ENCODE results near the gene SNX21. TPM values are rescaled to one million over a fixed set of nuclear protein-coding genes. Genes with fewer than 3 reads are reported as not detected.
"Not testable (repeated sequence)": the region's sequence is repeated elsewhere in the genome, so short reads cannot be mapped to it uniquely, and the experiment has no call there.

The SNX21 gene
- total RNA-seq, 2 donors from 2014 or later: 18.0 to 18.8 TPM

- Mint-ChIP-seq H3K9me3 (no peaks in the 10 kb centered on the region), H3K36me3 (ENCODE audit: low read depth) (peaks cover 5% of the 10 kb centered on the region), H3K27ac (no peak overlapping the region), H3K27me3 (ENCODE audit: insufficient read depth) (no peaks in the 10 kb centered on the region), H3K4me1 (peaks cover 18% of the 10 kb centered on the region), H3K4me3 (no peak overlapping the region)
- Histone ChIP-seq H3K9me3 (ENCODE audit: control insufficient read depth, low read length) (no peaks in the 10 kb centered on the region), H3K27me3 (ENCODE audit: control insufficient read depth, insufficient read depth, low read length, poor library complexity, severe bottlenecking) (no peaks in the 10 kb centered on the region), H3K4me1 (ENCODE audit: control insufficient read depth, insufficient read depth, low read length) (peaks cover 3% of the 10 kb centered on the region), H3K4me3 (ENCODE audit: low read length) (no peak overlapping the region), H3K9ac (ENCODE audit: extremely low read depth, low read length, poor library complexity, severe bottlenecking) (no peak overlapping the region), H3K36me3 (ENCODE audit: control insufficient read depth, insufficient read depth, low read length) (peaks cover 16% of the 10 kb centered on the region), H3K27ac (ENCODE audit: low read depth, low read length) (no peak overlapping the region)
- no peak for DNase-seq
- no peak for TF ChIP-seq CTCF (conservative IDR thresholded peaks at IDR 0.05)
- WGBS, 2 experiments (ENCODE audit: insufficient coverage in 1 of 2, insufficient read length in 1 of 2): 77 to 91% methylated on average over 1 of the region's 1 CpG
Measured at GRCh38 chr20:45873409-45874103, 40.0 kb downstream of the SNX21 start.

DNA sequence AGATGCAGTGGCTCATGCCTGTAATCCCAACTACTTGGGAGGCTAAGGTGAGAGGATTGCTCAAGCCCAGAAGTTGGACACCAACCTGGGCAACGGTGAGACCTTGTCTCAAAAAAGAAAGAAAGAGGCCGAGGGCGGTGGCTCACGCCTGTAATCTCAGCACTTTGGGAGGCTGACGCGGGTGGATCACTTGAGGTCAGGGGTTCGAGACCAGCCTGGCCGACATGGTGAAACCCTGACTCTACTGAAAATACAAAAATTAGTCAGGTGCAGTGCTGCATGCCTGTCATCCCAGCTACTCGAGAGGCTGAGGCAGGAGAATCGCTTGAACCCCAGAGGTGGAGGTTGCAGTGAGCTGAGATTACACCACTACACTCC is 40.5 kb downstream of the SNX21 start:
- WGBS, 2 experiments (ENCODE audit: insufficient coverage in 1 of 2, insufficient read length in 1 of 2): 89 to 96% methylated on average over 9 to 10 of the region's 10 CpGs
- H3K4me3 Mint-ChIP-seq; H3K27ac ChIP-seq (ENCODE audit: low read depth, low read length); H3K27me3 Mint-ChIP-seq (ENCODE audit: insufficient read depth); H3K9ac ChIP-seq (ENCODE audit: extremely low read depth, low read length, poor library complexity, severe bottlenecking); H3K9me3 Mint-ChIP-seq; H3K36me3 Mint-ChIP-seq (ENCODE audit: low read depth); H3K27me3 ChIP-seq (ENCODE audit: control insufficient read depth, insufficient read depth, low read length, poor library complexity, severe bottlenecking); H3K4me1 ChIP-seq (ENCODE audit: control insufficient read depth, insufficient read depth, low read length); H3K9me3 ChIP-seq (ENCODE audit: control insufficient read depth, low read length); H3K27ac Mint-ChIP-seq; DNase-seq; H3K4me3 ChIP-seq (ENCODE audit: low read length): not testable (repeated sequence)
- peaks cover 16% of the 10 kb centered on the region for H3K36me3 ChIP-seq (ENCODE audit: control insufficient read depth, insufficient read depth, low read length)
- peaks cover 18% of the 10 kb centered on the region for H3K4me1 Mint-ChIP-seq

GRCh38 chr20:45874576-45874975 is 41.0 kb downstream of the SNX21 start:
- Histone ChIP-seq H3K36me3 (ENCODE audit: control insufficient read depth, insufficient read depth, low read length) (peaks cover 16% of the 10 kb centered on the region), H3K27me3 (ENCODE audit: control insufficient read depth, insufficient read depth, low read length, poor library complexity, severe bottlenecking) (no peaks in the 10 kb centered on the region), H3K9ac (ENCODE audit: extremely low read depth, low read length, poor library complexity, severe bottlenecking) (no peak overlapping the region), H3K4me1 (ENCODE audit: control insufficient read depth, insufficient read depth, low read length) (peaks cover 3% of the 10 kb centered on the region), H3K27ac (ENCODE audit: low read depth, low read length) (no peak overlapping the region), H3K4me3 (ENCODE audit: low read length) (no peak overlapping the region), H3K9me3 (ENCODE audit: control insufficient read depth, low read length) (no peaks in the 10 kb centered on the region)
- no peak for DNase-seq
- no peak for TF ChIP-seq CTCF (conservative IDR thresholded peaks at IDR 0.05)
- 85 to 89% methylated on average over 4 of the region's 4 CpGs for WGBS, 2 experiments (ENCODE audit: insufficient coverage in 1 of 2, insufficient read length in 1 of 2)
- Mint-ChIP-seq H3K4me3 (no peak overlapping the region), H3K4me1 (peaks cover 18% of the 10 kb centered on the region), H3K9me3 (no peaks in the 10 kb centered on the region), H3K27me3 (ENCODE audit: insufficient read depth) (no peaks in the 10 kb centered on the region), H3K36me3 (ENCODE audit: low read depth) (peaks cover 5% of the 10 kb centered on the region), H3K27ac (no peak overlapping the region)
